ENCODE data around the gene OR13C5.

Gene OR13C5

DNA sequence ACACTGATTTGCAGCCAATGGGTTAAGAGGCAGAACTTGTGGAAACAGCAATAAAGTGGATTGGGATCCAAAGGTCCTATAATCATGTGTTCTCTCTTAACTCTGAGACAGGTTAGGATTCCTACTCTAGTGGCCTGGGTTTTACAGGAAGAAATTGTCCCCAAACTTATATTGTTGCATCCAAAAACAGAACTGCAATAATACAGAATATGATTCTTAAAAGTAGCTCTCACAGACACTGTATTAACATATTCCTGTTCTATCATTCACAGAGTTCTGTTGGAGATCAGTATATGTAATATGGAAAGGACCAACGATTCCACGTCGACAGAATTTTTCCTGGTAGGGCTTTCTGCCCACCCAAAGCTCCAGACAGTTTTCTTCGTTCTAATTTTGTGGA lies 30.3 kb downstream of the OR13C5 start, which contains the start of gene OR13C8:
OR13C8 (plus strand) TSS at position 301 of the 400 bp plus-strand sequence; CDS start at position 301, 0 bp downstream.
- Histone ChIP-seq H2AFZ (ENCODE audit: low read depth, low read length) (no peak within 1 kb of the TSS), H3K79me2 (ENCODE audit: low read length) (no peaks in the 10 kb centered on the region), H3K4me3 (ENCODE audit: low read length) (no peak within 1 kb of the TSS), H3K4me2 (ENCODE audit: low read length) (no peak within 1 kb of the TSS), H3K36me3 (replicated peaks; ENCODE audit: low read depth, low read length) (no peaks in the 10 kb centered on the region), H3K9ac (ENCODE audit: low read length) (no peak within 1 kb of the TSS), H3K27me3 (ENCODE audit: low read depth, low read length) (no peaks in the 10 kb centered on the region), H4K20me1 (ENCODE audit: insufficient read depth, low read length) (no peaks in the 10 kb centered on the region), H3K9me3 (ENCODE audit: insufficient read depth, low read length) (no peaks in the 10 kb centered on the region), H3K27ac (ENCODE audit: low read length) (no peak within 1 kb of the TSS), H3K4me1 (ENCODE audit: low read length) (no peaks in the 10 kb centered on the region)
- no peak for TF ChIP-seq EZH2phosphoT487 (IDR thresholded peaks at IDR 0.05; ENCODE audit: low read depth)

- Histone ChIP-seq H3K9ac (ENCODE audit: low read length) (no peak overlapping the region), H4K20me1 (ENCODE audit: insufficient read depth, low read length) (no peaks in the 10 kb centered on the region), H3K4me1 (ENCODE audit: low read length) (no peaks in the 10 kb centered on the region), H3K27me3 (ENCODE audit: low read depth, low read length) (no peaks in the 10 kb centered on the region), H3K9me3 (ENCODE audit: insufficient read depth, low read length) (no peaks in the 10 kb centered on the region), H2AFZ (ENCODE audit: low read depth, low read length) (no peak overlapping the region), H3K27ac (ENCODE audit: low read length) (no peak overlapping the region), H3K79me2 (ENCODE audit: low read length) (no peaks in the 10 kb centered on the region), H3K36me3 (replicated peaks; ENCODE audit: low read depth, low read length) (no peaks in the 10 kb centered on the region), H3K4me3 (ENCODE audit: low read length) (no peak overlapping the region), H3K4me2 (ENCODE audit: low read length) (no peak overlapping the region)
- TF ChIP-seq EZH2phosphoT487 (IDR thresholded peaks at IDR 0.05; ENCODE audit: low read depth) = no peak
- TF ChIP-seq, protein P1, sequence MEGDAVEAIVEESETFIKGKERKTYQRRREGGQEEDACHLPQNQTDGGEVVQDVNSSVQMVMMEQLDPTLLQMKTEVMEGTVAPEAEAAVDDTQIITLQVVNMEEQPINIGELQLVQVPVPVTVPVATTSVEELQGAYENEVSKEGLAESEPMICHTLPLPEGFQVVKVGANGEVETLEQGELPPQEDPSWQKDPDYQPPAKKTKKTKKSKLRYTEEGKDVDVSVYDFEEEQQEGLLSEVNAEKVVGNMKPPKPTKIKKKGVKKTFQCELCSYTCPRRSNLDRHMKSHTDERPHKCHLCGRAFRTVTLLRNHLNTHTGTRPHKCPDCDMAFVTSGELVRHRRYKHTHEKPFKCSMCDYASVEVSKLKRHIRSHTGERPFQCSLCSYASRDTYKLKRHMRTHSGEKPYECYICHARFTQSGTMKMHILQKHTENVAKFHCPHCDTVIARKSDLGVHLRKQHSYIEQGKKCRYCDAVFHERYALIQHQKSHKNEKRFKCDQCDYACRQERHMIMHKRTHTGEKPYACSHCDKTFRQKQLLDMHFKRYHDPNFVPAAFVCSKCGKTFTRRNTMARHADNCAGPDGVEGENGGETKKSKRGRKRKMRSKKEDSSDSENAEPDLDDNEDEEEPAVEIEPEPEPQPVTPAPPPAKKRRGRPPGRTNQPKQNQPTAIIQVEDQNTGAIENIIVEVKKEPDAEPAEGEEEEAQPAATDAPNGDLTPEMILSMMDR (IDR thresholded peaks at IDR 0.05; ENCODE audit: low read depth, low read length) = no peak
Measured at GRCh38 chr9:104564358-104564757, 34.9 kb downstream of the OR13C5 start.

DNA sequence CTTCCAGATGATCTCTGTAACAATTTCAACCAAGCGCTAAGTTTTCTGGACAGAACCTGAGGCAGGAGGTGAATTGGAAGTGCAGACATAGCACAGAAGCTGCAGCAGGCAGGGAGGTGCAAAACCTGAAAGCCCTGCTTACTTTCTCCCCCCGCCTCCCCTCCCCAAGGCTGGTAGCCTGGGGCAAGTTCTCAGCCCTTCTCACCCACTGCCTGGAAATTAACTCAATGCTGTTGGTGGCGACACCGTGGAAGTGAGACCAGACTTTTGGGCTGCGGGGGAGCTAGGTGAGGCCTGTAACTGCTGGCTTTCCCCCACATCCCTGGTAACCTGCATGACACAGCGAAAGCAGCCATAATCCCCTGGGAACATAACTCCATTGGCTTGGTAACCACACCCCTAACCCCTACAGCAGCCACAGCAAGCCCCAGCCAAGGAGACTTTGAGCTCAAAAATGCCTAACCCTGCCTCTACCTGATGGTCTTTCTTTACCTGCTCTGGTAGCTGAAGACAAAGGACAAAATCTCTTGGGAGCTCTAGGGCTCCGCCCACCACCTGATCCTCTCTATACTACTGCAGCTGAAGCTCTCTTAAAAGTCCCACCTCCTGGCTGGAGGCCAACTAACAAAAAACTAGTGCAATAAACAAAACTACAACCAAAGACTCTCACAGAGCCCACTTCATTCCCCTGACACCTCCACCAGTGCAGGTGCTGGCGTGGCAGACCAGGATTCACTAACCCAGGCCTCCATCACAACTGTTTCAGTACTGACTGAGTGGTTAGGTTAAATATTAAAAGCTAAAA lies 42.2 kb downstream of the OR13C5 start:
- Histone ChIP-seq H3K79me2 (ENCODE audit: low read length) (no peaks in the 10 kb centered on the region), H3K4me2 (ENCODE audit: low read length) (no peak overlapping the region), H3K9ac (ENCODE audit: low read length) (no peak overlapping the region), H3K4me3 (ENCODE audit: low read length) (no peak overlapping the region), H3K27ac (ENCODE audit: low read length) (no peak overlapping the region), H3K36me3 (replicated peaks; ENCODE audit: low read depth, low read length) (no peaks in the 10 kb centered on the region), H3K27me3 (ENCODE audit: low read depth, low read length) (no peaks in the 10 kb centered on the region), H2AFZ (ENCODE audit: low read depth, low read length) (no peak overlapping the region), H3K4me1 (ENCODE audit: low read length) (no peaks in the 10 kb centered on the region), H3K9me3 (ENCODE audit: insufficient read depth, low read length) (no peaks in the 10 kb centered on the region), H4K20me1 (ENCODE audit: insufficient read depth, low read length) (no peaks in the 10 kb centered on the region)
- TF ChIP-seq, protein P1 (IDR thresholded peaks at IDR 0.05; ENCODE audit: low read depth, low read length) = no peak
- TF ChIP-seq EZH2phosphoT487 (IDR thresholded peaks at IDR 0.05; ENCODE audit: low read depth) = no peak

DNA sequence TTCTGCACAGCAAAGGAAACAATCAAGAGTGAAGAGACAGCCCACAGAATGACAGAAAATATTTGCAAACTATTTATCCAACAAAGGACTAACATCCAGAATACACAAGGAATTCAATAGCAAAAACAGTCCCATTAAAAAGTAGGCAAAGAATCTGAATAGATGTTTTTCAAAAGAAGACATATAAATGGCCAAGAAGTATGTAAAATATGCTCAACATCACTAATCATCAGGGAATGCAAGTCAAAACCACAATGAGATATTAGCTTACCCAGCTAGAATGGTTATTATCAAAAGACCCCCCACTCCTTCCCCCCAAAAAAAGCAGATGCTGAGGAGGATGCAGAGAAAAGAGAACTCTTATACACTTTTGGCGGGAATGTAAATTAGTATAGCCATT lies 43.7 kb downstream of the OR13C5 start:
- Histone ChIP-seq H3K4me3 (ENCODE audit: low read length) (no peak overlapping the region), H3K9me3 (ENCODE audit: insufficient read depth, low read length) (no peaks in the 10 kb centered on the region), H3K27ac (ENCODE audit: low read length) (no peak overlapping the region), H3K9ac (ENCODE audit: low read length) (no peak overlapping the region), H3K4me2 (ENCODE audit: low read length) (no peak overlapping the region), H3K36me3 (replicated peaks; ENCODE audit: low read depth, low read length) (no peaks in the 10 kb centered on the region), H2AFZ (ENCODE audit: low read depth, low read length) (no peak overlapping the region), H3K27me3 (ENCODE audit: low read depth, low read length) (no peaks in the 10 kb centered on the region), H3K79me2 (ENCODE audit: low read length) (no peaks in the 10 kb centered on the region), H3K4me1 (ENCODE audit: low read length) (no peaks in the 10 kb centered on the region), H4K20me1 (ENCODE audit: insufficient read depth, low read length) (no peaks in the 10 kb centered on the region)
- TF ChIP-seq, protein P1 (IDR thresholded peaks at IDR 0.05; ENCODE audit: low read depth, low read length) = no peak
- TF ChIP-seq EZH2phosphoT487 (IDR thresholded peaks at IDR 0.05; ENCODE audit: low read depth) = no peak

Data from OCI-LY3 (cell line).